Gastrocnemius medialis (tissue), 4 donors: Measurements from ENCODE around the gene RPS26. TPM values are rescaled to one million over a fixed set of nuclear protein-coding genes. Genes with fewer than 3 reads are reported as not detected.
A peak's percentile ranks its signal among the peaks of the same experiment; 100 is the strongest.

Experiments
- ATAC-seq, 2 donors: fragments of 150-250 bp; one replicate each; pipeline ENCODE4 v1.9.1; 2016
- DNase-seq, 2 donors: peaks; one replicate each; pipeline ENCODE4 v3.0.0-alpha.2; 2019
- H3K27ac ChIP-seq, 4 donors: fragments of 200-600 bp; sonication (generic); 1 replicate in 1 of 4; 2 replicates in 3 of 4; pipeline ENCODE4 v1.5.1; 2016 to 2018; ENCODE audit warnings: mild to moderate bottlenecking in 2 of 4, moderate library complexity in 1 of 4
- H3K27me3 ChIP-seq, 3 donors: fragments of 200-600 bp; sonication (generic) in 2 of 3; 1 replicate in 1 of 3; 2 replicates in 2 of 3; pipeline versions ENCODE4 v1.5.1 to v1.6.0; 2016 to 2019; ENCODE audit warnings: mild to moderate bottlenecking in 1 of 3, moderate library complexity in 1 of 3
- H3K36me3 ChIP-seq, 2 donors: fragments of 200-600 bp; sonication (generic) in 1 of 2; one replicate each; pipeline ENCODE4 v1.5.1; 2017 to 2018
- H3K4me1 ChIP-seq, 2 donors: fragments of 200-600 bp; sonication (generic) in 1 of 2; one replicate each; pipeline ENCODE4 v1.5.1; 2016 to 2017; ENCODE audit warnings: mild to moderate bottlenecking in 2 of 2
- H3K4me3 ChIP-seq, 4 donors: fragments of 200-600 bp; sonication (generic) in 3 of 4; 1 replicate in 1 of 4; 2 replicates in 3 of 4; pipeline ENCODE4 v1.5.1; 2016 to 2019; ENCODE audit warnings: mild to moderate bottlenecking in 2 of 4
- H3K9me3 ChIP-seq, 3 donors: fragments of 200-600 bp; sonication (generic) in 2 of 3; 1 replicate in 1 of 3; 2 replicates in 2 of 3; pipeline ENCODE4 v1.5.1; 2016 to 2019
- CTCF ChIP-seq, 5 experiments: fragments of 450-650 bp in 3 of 5; fragments of 200-600 bp in 2 of 5; sonication (generic) in 2 of 5; IDR thresholded peaks in 4 of 5; conservative IDR thresholded peaks in 1 of 5; 1 replicate in 4 of 5; 2 replicates in 1 of 5; pipeline ENCODE4 v1.5.1; 2016 to 2019; ENCODE audit warnings: antibody characterized with exemption in 5 of 5, mild to moderate bottlenecking in 3 of 5, moderate library complexity in 3 of 5
- POLR2A ChIP-seq, 2 donors: fragments of 450-650 bp; IDR thresholded peaks; one replicate each; pipeline ENCODE4 v1.6.1; 2017; ENCODE audit warnings: antibody characterized with exemption in 2 of 2, mild to moderate bottlenecking in 2 of 2, moderate library complexity in 2 of 2
- in situ Hi-C, 4 donors: fragments of 200-750 bp; cut with MboI; loops; one replicate each; pipeline versions ENCODE4 v1.15.0 to v1.8.0; 2017; ENCODE audit warnings: low sequenced_read_pairs in 4 of 4
- intact Hi-C: fragments of 100-400 bp; cut with DNase I; formaldehyde crosslinking; loops from one replicate; pipeline ENCODE4 v1.15.1; 2023; ENCODE audit warnings: low total_unique reads
- total RNA-seq, 4 donors: library from RNA; depleted of rRNA; stranded (reverse); fragments of >200 nt; gene quantifications; one replicate each; pipeline versions ENCODE4 v1.1.0 to v1.2.3, GENCODE V29; 2016

Gene RPS26
- total RNA-seq, result 1,000 to 10,000 TPM in 2 of 4 donors, 100 to 1,000 TPM in 2; 618 to 1,648 (median 1,209) TPM

GRCh38 chr12:56041552-56042429, at the start of gene RPS26:
TSS of gene RPS26 (plus strand) at chr12:56041918. CDS start at chr12:56042167, 249 bp downstream.
- no peaks in the 10 kb centered on the region for H3K9me3 ChIP-seq
- peak within 1 kb of the TSS; percentile 66 to 94 (median 86) for H3K4me3 ChIP-seq
- no peaks in the 10 kb centered on the region for H3K27me3 ChIP-seq
- peaks cover 15 to 19% of the 10 kb centered on the region in 2 donors for H3K4me1 ChIP-seq
- ATAC-seq (peak; percentile 98 to 99), DNase-seq (peak; percentile 96 to 97)
- intact Hi-C loops (loop anchor here (1.0 to 2.0 kb wide), 6 partner anchors 45 to 223 kb away; partner anchors contain the start of genes ORMDL2, PA2G4, PYM1 and RAB5B), in situ Hi-C loops (loop anchor here in 2 of 4 donors (5.0 to 10.0 kb wide), 2 partner anchors 44 to 63 kb away; partner anchors contain the start of genes PA2G4 (in 2 of the 2) and SUOX (in 1 of the 2))
- peaks cover 0 to 28% of the 10 kb centered on the region in 2 donors for H3K36me3 ChIP-seq
- TF ChIP-seq CTCF (IDR thresholded peaks at IDR 0.05 in 4 of 5, conservative IDR thresholded peaks at IDR 0.05 in 1 of 5) (peak; percentile 11 to 70 (median 40)), POLR2A (IDR thresholded peaks at IDR 0.05) (peak; percentile 86 to 90)
- peak within 1 kb of the TSS; percentile 87 to 98 (median 94) for H3K27ac ChIP-seq

GRCh38 chr12:55993230-55993853, 48.4 kb upstream of the RPS26 start:
- Histone ChIP-seq H3K9me3 (no peaks in the 10 kb centered on the region), H3K36me3 (peaks cover 13 to 66% of the 10 kb centered on the region in 2 donors), H3K4me1 (peaks cover 11 to 12% of the 10 kb centered on the region in 2 donors), H3K27me3 (no peaks in the 10 kb centered on the region), H3K27ac (no peak overlapping the region), H3K4me3 (no peak overlapping the region)
- in situ Hi-C loops, result no loop called here
- no peak for DNase-seq
- intact Hi-C loops, result no loop called here
- TF ChIP-seq POLR2A (IDR thresholded peaks at IDR 0.05) (no peak), CTCF (IDR thresholded peaks at IDR 0.05 in 4 of 5, conservative IDR thresholded peaks at IDR 0.05 in 1 of 5) (no peak)
- ATAC-seq, result no peak

GRCh38 chr12:55995366-55995765, 46.4 kb upstream of the RPS26 start:
- in situ Hi-C loops, result loop anchor here in 1 of 4 donors (5.0 kb wide), 1 partner anchor 47 kb away; the partner anchor contains the start of gene RPS26
- H3K4me1 ChIP-seq, result peaks cover 12 to 14% of the 10 kb centered on the region in 2 donors
- no peak for DNase-seq
- intact Hi-C loops, result loop anchor here (5.0 kb wide), 1 partner anchor 107 kb away; the partner anchor contains the start of gene PA2G4
- H3K4me3 ChIP-seq, result no peak overlapping the region
- ATAC-seq, result no peak
- peaks cover 13 to 47% of the 10 kb centered on the region in 2 donors for H3K36me3 ChIP-seq
- no peaks in the 10 kb centered on the region for H3K27me3 ChIP-seq
- no peak for TF ChIP-seq CTCF (IDR thresholded peaks at IDR 0.05 in 4 of 5, conservative IDR thresholded peaks at IDR 0.05 in 1 of 5)
- no peak for TF ChIP-seq POLR2A (IDR thresholded peaks at IDR 0.05)
- H3K27ac ChIP-seq, result no peak overlapping the region
- H3K9me3 ChIP-seq, result no peaks in the 10 kb centered on the region

- H3K27me3 ChIP-seq, result no peaks in the 10 kb centered on the region
- TF ChIP-seq POLR2A (IDR thresholded peaks at IDR 0.05), result no peak
- TF ChIP-seq CTCF (IDR thresholded peaks at IDR 0.05 in 4 of 5, conservative IDR thresholded peaks at IDR 0.05 in 1 of 5), result peak; percentile 72 to 85 (median 74)
- peaks cover 12 to 14% of the 10 kb centered on the region in 2 donors for H3K4me1 ChIP-seq
- peak; percentile 40 to 50 for ATAC-seq
- peak in 1 of 2 donors; percentile 46 for DNase-seq
- peaks cover 5 to 38% of the 10 kb centered on the region in 2 donors for H3K36me3 ChIP-seq
- intact Hi-C loops, result loop anchor here (1.0 to 5.0 kb wide), 2 partner anchors 45 to 106 kb away; partner anchors contain the start of genes PA2G4 and RPS26
- no peaks in the 10 kb centered on the region for H3K9me3 ChIP-seq
- peak overlapping the region; percentile 83 to 96 (median 90) for H3K27ac ChIP-seq
- H3K4me3 ChIP-seq, result peak overlapping the region; percentile 66 to 83 (median 77)
- in situ Hi-C loops, result loop anchor here in 1 of 4 donors (5.0 kb wide), 1 partner anchor 46 kb away; the partner anchor contains the start of gene RPS26
These were observed 45.5 kb upstream of the RPS26 start for GRCh38 chr12:55996201-55996714.
